Measurements from ENCODE around the gene SNAP23. TPM values are rescaled to one million over a fixed set of nuclear protein-coding genes. Genes with fewer than 3 reads are reported as not detected.

The SNAP23 gene
- 33.6 and 37.7 TPM in 2 replicates for polyA plus RNA-seq (2014; cell fraction: cytosol; rRNA removed)
- polyA plus RNA-seq (2014; cell fraction: nucleus; rRNA removed), result 34.8 and 35.9 TPM in 2 replicates

DNA sequence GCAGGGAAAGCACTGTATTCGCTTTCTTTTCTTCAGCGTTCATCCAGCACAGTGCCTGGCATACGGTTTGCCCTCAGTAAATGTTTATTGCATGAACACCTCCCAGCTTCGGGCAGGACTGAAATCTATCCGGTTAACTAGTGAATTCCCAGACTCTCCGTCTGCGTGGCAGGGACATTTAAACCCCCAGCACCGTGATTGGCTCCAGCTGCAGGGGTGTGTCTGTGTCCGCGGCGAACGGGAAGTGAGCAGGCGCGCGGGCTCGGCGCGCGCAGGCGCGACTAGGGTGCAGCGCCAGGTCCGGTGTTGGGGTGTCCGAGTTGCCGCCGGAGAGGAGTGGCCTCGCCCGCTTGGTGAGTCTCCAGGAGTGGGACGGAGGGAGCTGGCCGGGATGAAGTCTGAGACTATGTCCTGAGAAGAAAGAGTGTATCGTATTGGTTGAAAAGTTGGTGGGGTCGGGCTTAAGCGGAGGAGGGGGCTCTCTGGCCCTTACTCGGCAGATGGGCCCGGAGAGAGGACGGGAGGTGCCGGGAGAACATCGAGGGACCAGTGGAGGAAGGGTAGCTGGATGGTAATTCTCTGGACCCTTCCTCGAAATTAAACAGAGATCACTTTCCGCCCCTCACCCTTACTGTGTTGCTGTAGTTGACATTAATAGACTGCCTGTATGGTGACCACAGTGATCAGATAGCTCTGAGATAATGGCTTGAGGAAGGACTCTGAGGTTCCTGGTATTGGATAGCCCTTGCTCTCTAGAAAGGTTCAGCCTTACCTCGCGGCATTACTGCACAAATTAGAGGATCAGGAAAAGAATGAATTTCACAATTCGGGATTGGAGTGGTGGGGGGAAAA, at the start of gene SNAP23:
TSS of gene SNAP23 (plus strand) at position 274 of the 852 bp plus-strand sequence. CDS start 16,213 bp downstream, outside the sequence.
- DNase-seq (ENCODE audit: low spot score), result peak; percentile 88

GRCh38 chr15:42447599-42447998, 47.8 kb upstream of the SNAP23 start:
- DNase-seq (ENCODE audit: low spot score), result no peak

- DNase-seq (ENCODE audit: low spot score), result no peak
These were observed 47.2 kb upstream of the SNAP23 start for GRCh38 chr15:42448281-42448680.

DNA sequence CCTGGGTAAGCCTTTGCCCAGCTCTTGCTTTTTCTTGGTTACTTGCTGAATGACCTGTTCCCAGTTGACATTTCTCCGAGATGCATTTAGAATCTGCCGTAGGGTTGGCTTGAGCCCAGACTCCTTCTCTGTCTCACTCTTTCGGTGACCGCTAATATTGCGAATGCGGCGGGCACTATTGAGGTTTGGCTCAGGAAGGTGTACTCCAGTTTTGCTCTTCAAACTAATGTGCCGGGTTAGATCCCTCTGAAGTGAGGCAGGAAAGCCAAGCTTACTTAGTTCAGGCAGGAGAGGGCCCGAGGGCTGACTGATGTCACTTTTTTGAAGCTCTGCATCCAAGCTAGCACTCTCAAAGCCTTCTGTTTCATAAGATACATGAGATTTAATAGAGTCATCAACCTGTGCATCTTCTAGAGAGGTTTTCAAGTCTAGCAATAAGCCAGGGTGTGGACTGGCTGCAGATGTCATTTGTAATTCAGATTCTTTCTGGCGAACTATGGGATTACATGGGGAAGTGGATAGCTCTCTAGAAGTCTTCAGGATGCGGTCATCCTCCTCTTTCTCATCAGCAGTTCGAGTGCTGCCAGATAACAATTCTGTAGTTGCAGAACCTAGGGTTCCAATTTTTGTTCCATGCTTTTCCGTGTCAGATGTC, 45.5 kb upstream of the SNAP23 start:
- DNase-seq (ENCODE audit: low spot score), result no peak

- DNase-seq (ENCODE audit: low spot score), result no peak
These were observed 45.0 kb upstream of the SNAP23 start for GRCh38 chr15:42450425-42450790.

- no peak for DNase-seq (ENCODE audit: low spot score)
These were observed 41.6 kb upstream of the SNAP23 start for GRCh38 chr15:42453826-42454225.

DNA sequence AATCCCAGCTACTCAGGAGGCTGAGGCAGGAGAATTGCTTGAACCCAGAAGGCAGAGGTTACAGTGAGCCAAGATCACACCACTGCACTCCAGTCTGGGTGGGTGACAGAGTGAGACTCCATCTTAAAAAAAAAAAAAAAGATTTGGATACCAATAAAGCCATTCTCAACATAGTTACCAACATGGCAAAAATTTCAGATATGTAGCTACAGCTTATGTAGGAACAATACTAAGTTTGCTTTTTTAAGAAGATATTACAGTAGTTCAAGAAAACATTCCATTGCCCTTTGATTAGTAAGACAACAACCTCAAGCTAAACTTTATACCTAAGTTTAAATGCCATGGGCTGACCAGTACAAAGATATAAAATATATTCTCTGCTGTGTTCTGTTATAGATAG, 38.9 kb upstream of the SNAP23 start:
- DNase-seq (ENCODE audit: low spot score), result no peak

GRCh38 chr15:42456971-42457370, 38.5 kb upstream of the SNAP23 start:
- DNase-seq (ENCODE audit: low spot score), result no peak

- DNase-seq (ENCODE audit: low spot score), result no peak
These were observed 37.7 kb upstream of the SNAP23 start for GRCh38 chr15:42457445-42458442.

- DNase-seq (ENCODE audit: low spot score), result no peak
These were observed 34.2 kb upstream of the SNAP23 start for GRCh38 chr15:42461261-42461660.

- DNase-seq (ENCODE audit: low spot score), result no peak
These were observed 29.7 kb upstream of the SNAP23 start for GRCh38 chr15:42465520-42466259.

GRCh38 chr15:42471002-42471401, 24.4 kb upstream of the SNAP23 start:
- no peak for DNase-seq (ENCODE audit: low spot score)

DNA sequence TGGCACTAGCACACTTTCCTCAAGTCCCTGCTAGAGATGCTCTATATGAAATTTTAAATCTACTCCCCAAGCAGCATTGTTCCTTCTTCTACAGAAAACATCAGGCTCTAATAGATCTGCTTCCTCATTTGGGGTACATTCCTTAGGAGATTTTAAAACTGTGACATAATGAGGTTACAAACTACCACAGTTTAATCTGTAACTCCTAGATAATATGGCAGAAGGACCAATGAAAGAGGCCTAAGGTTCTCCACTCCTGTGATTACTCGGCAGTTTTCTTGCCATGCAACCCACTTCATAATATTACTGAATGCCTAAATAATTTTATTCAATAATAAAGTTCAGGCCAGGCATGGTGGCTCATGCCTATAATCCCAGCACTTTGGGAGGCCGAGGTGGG, 20.6 kb upstream of the SNAP23 start:
- DNase-seq (ENCODE audit: low spot score), result no peak

DNA sequence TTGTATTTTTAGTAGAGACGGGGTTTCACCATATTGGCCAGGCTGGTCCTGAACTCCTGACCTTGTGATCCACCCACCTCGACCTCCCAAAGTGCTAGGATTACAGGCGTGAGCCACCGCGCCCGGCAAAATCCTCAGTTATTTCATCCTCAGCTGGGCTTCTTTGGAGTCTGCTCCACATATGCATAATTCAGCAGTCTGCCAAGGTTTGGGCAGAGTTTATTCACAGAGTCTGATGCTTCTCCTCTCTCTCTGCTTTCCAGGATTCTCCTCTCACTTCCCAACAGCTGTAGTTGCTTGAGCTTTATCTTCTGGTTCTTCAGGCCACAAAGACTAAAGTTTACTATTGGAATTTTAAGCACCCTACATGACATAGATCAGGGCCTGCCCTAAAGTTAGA, 12.7 kb upstream of the SNAP23 start:
- DNase-seq (ENCODE audit: low spot score), result no peak

DNA sequence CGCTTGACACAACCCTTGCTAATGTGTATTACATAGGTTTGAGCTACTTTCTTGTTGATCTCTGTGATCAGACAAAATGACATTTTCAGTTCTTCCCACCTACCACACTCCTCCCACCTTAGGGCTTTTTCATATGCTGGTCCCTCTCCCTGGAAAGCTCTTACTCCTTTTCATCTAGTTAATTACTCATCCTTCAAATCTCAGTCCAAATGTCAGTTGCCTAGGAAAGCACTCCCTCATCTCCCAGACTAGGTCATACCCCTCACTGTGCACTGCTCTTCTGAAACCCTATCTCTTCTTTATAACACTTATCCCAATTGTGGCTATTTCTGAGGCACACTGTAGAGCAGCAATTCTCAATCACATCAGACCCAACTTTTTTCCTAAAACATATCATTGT, 11.8 kb upstream of the SNAP23 start:
- no peak for DNase-seq (ENCODE audit: low spot score)

- DNase-seq (ENCODE audit: low spot score), result no peak
These were observed 5.2 kb upstream of the SNAP23 start for GRCh38 chr15:42490291-42490670.

- DNase-seq (ENCODE audit: low spot score), result peak; percentile 90
These were observed 4.5 kb upstream of the SNAP23 start, which contains the start of gene ZNF106 for GRCh38 chr15:42490671-42491538. Gene ZNF106, minus strand, starts transcription at chr15:42491141. Its CDS starts 18,852 bp downstream, at chr15:42472289.

GRCh38 chr15:42491539-42492225, 3.8 kb upstream of the SNAP23 start:
- DNase-seq (ENCODE audit: low spot score), result no peak

- no peak for DNase-seq (ENCODE audit: low spot score)
These were observed 1.8 kb upstream of the SNAP23 start for GRCh38 chr15:42493679-42494078.

All from SK-N-DZ (cell line).